ENCODE measurements around the gene LPGAT1.
"Not testable (repeated sequence)": the region's sequence is repeated elsewhere in the genome, so short reads cannot be mapped to it uniquely, and the experiment has no call there.

Gene LPGAT1, protein sequence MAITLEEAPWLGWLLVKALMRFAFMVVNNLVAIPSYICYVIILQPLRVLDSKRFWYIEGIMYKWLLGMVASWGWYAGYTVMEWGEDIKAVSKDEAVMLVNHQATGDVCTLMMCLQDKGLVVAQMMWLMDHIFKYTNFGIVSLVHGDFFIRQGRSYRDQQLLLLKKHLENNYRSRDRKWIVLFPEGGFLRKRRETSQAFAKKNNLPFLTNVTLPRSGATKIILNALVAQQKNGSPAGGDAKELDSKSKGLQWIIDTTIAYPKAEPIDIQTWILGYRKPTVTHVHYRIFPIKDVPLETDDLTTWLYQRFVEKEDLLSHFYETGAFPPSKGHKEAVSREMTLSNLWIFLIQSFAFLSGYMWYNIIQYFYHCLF

DNA sequence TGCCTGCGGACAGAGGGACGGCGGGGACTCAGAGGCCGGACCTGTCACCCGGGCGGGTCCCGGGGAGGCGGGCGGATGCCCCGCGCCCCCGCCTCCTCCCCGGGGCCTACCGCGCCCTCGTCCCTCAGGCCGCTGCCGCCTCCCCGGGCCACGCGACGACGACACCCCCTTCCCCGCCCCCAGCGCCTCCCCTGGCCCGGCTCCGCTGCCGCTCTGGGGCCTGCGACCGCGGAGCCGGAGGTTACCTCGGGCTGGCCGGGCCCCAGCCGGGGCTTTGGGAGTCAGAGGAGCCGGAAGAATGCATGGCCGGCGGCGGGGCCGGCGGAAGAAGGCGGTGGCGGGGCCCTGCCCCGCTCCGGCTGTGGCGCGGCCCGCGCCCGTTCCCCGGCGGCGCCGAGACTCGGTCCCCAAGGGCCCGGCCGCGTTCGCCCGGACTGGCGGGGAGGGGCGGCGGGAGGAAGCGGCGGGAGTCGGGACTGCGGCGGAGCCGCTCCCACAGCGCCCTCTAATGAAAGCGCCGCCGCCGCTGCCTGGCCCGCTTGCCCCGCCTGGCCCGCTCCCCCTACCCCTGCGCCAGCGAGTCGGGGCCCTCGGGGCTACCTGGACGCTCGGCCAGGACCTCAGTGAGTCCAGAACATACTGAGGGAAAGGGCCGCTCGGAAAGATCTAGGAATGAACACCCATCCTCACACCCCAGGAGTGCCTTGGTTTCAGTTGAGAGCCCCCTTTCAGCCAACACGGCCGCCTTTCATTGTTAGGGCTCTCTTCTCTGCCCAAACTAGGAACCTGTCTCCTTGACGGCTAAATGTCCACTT lies at the start of gene LPGAT1:
TSS of gene LPGAT1 (minus strand) at position 436 of the 815 bp plus-strand sequence. CDS start 1,467 bp downstream, outside the sequence.
- DNase-seq = no peak

DNA sequence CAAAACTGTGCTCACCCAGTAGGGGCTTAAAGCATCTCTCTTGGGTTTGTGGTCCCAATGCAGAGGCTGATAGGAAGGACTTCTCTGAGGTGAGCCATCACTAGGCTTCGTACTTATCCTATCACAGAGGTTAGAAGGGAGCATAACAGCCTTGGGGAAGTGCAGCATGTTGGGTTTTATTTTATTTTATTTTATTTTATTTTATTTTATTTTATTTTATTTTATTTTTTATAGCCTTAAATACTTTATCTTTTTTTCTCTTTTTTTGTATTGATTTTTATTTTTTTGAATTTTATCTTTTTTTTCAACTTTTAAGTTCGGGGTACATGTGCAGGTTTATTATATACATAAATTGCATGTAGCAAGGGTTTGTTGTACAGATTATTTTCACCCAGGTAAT lies 48.9 kb upstream of the LPGAT1 start:
- DNase-seq = no peak

DNA sequence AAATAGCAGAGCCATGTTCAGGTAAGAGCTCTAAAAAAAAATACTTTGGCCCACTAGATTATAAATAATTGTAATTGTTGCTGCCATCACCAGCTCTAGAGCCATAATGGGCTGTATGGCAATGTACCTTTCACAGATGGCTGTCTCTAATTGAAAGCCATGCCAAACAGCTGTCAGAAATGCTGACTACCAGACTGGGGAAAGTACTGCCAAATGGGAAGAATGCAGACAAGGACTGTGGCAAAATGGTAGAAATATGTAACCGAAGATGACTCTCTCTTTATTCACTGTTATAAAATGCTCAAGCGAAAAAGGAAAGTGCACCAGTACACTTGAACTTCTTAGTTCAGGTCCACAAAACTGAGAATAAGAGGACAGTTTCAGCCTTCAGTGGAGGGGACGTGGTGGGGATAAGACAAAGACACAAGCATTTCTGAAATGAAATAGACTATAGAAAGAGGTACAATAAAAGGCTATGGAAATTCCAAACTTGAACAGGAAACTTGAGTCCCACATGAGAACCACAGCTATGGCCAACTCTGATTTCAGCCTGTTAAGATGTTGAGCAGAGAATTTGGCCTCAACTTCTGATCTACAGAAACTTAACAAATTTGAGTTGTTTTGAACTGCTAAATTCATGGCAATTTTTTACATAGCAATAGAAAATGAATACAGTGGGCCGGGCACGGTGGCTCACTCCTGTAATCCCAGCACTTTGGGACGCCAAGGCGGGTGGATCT lies 46.5 kb upstream of the LPGAT1 start:
- no peak for DNase-seq

DNA sequence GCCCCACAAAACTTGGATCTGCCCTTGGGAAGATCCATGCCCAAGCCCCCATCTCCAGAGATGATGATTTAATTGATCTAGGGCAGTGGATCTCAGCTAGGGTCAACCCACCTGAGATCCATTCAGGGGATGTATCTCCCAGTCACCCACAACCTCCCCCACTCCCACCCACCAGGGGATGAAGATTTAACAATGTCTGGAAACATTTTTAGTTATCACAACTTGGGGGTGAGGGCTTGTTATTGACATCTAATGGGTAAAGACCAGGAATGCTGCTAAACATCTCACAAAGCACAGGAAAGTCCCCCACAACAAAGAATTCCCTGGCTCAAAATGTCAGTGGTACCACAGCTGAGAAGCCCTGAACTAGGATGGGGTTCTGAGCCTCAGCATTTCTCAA lies 45.0 kb upstream of the LPGAT1 start:
- no peak for DNase-seq

DNA sequence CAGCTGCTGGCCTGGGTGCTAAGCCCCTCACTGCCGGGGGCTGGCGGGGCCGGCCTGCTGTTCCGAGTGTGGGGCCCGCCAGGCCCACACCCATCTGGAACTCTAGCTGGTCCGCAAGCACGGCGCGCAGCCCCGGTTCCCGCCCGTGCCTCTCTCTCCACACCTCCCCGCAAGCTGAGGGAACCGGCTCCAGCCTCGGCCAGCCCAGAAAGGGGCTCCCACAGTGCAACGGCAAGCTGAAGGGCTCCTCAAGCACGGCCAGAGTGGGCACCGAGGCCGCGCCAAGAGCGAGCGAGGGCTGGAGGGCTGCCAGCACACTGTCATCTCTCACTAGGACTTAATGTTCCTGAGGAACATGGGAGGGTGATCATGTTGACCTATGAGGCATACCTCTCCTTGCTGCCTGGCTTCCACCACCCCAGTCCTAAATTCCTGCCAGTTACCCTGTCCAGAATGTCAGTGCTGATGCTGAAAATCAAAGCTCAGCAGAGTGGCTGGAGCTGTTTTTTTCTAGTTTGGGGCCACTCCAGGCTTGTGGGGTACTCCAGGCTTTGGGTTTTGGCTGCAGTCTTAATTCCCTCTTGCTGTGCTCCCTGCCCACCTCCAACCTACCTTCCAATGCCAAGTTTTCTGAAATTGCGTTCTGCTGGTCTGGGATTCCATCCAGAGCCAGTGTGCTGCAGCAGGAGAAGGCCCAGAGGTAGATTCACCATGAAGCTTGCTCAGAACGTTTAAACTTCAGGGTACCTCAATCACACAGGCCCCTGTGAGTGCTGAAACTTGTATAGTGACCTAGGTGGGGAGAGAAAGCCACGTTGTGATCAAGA lies 44.2 kb upstream of the LPGAT1 start:
- DNase-seq = no peak

DNA sequence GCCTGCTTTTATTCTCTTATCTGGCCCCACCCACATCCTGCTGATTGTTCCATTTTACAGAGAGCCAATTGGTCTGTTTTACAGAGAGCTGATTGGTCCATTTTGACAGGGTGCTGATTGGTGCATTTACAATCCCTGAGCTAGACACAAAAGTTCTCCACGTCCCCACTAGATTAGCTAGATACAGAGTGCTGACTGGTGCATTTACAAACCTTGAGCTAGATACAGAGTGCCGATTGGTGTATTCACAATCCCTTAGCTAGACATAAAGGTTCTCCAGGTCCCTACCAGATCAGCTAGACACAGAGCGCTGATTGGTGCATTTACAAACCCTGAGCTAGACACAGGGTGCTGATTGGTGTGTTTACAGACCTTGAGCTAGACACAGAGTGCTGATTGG lies 43.2 kb upstream of the LPGAT1 start:
- DNase-seq = not testable (repeated sequence)

DNA sequence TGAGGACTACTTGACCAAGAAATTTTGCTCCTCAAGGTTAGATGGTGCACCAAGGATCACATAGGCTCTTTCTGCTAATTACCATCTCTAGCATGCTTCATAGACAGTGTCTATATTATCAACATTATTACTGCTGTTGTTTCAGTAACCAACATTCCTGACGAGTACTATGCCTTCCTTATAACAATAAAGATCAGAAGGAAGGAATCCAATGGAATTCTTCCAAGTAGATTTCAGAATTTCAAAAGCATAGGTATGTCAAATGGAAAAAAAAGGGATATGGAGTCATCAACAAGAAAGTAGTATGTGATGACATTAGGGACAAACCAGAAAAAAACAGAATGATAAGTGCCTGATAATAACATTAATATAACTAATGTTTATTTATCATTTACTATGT lies 39.6 kb upstream of the LPGAT1 start:
- DNase-seq = no peak

DNA sequence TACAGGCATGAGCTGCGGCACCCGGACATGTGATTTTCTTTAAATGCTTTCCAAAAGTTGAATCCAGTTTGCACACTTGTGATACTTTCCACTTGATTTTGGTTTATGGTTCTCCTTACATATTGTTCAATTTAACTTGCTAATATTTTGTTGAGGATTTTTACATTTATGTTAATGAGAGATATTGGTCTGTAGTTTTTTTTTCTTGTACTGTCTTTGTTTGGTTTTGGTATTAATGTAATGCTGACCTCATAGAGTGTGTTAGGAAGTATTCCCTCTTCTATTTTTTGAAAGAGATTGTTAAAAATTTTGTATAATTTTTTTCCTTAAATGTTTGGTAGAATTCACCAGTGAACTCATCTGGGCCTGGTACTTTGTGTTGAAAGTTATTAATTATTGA lies 34.6 kb upstream of the LPGAT1 start:
- DNase-seq = no peak

DNA sequence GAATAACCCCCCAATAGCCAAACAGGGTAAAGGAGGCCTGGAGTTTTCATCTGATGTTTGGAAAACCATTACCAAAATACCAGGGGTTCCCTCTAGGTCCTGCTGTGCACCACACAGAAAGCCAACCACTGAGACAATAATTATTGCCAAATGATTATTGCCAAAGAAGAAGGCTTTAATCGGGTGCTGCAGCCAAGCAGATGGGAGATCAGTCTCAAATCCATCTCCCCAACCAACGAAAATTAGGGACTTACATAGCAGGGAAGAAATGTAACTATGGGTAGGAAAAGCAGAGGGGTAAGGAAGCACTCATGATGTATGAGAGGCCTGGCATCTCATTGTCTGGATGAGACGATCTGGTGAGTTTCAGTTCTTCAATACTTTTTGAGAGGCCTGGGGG lies 28.8 kb upstream of the LPGAT1 start:
- no peak for DNase-seq

DNA sequence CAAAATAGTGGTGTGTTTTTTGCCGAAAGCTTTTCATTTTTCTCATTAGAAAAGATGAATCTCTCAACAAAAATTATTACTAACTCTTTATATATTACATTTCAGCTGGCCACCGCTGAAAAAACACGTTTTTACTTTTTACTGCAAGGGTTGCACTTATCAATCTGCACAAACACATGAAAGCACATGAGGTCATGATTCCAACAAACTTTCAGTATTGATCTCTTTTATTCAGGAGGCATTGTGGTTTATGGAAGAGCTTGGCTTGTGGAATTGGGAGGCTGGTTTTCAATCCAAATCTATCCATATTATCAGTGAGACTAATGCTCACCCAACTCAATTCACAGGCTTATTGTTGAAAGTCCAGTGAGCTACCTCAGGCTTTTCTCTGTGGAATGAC lies 20.6 kb upstream of the LPGAT1 start:
- no peak for DNase-seq

DNA sequence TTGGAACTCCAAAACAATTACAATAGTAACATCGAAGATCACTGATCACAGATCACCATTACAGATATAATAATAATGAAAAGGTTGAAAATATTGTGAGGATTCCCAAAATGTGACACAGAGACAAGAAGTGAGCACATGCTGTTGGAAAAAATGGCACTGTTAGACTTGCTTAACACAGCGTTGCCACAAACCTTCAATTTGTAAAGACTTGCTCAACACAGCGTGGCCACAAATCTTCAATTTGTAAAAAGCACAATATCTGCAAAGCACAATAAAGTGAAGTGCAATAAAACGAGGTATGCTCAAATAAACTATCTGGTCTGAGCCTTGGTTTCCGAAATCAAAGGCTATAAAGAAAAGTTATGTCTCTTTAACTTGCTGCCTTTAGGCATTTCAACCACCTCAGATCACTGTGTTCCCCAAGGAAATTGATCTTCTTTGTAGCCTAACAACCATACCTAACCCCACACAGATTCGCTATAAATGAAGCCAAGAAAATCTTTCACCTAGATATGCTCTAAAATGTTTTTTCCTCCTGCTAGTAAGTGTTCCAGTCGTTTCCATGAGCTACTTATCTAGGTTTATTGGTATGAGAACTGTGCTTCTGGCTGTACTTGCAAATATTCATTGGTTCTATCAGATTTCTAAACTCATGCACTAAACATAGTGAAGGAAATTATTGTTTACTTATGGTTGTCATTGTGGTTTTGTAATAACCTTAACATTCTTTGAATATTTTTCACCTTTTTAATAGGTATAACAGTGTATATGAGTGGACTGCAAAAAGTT lies 13.1 kb upstream of the LPGAT1 start:
- no peak for DNase-seq

DNA sequence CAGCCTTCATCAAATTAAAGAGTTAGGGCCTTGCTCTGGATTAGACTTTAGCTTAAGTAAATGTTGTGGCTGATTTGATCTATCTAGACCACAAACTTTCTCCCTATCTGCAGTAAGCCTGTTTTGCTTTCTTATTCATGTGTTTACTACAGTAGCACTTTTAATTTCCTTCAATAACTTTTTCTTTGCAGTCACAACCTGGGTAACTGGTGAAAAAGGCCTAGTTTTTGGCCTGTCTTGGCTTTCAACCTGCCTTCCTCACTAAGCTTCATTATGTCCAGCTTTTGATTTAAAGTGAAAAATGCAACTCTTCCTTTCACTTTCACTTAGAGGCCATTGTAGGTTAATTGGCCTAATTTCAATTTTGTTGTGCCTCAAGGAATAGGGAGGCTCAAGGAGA lies 12.5 kb upstream of the LPGAT1 start:
- no peak for DNase-seq

DNA sequence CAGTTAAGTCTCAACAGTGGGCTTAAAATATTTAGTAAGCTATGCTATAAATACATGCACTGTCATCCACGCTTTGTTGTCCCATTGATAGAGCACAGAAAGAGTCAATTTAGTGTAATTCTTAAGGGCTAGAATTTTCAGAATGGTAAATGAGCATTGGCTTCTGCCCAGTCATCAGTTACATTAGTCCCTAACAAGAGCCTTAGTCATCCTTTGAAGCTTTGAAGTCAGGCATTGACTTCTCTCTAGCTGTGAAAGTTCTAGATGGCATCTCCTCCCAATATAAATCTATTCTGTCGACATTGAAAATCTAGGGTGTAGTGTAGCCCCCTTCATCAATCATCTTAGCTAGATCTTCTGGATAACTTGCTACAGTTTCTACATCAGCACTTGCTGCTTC lies 12.0 kb upstream of the LPGAT1 start:
- DNase-seq = no peak

DNA sequence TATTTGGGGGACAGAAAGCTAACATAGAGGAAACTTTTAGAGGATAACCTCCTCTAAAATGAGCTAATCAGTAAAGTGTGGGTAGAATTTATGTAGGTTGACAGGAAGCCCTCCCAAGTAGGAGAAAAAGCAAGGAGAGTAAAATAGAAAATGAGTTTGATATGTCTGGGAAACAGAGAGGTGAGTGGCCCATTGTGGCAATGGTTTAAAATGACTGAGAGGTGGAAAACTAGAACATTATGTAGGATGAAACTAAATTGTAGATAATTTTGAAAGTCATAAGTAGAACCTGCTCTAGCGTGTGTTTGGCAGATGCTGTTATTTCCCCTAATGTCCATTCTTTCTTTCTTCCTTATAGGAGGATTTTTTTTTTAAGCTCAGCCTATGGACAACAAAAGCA lies 8.5 kb upstream of the LPGAT1 start:
- no peak for DNase-seq

DNA sequence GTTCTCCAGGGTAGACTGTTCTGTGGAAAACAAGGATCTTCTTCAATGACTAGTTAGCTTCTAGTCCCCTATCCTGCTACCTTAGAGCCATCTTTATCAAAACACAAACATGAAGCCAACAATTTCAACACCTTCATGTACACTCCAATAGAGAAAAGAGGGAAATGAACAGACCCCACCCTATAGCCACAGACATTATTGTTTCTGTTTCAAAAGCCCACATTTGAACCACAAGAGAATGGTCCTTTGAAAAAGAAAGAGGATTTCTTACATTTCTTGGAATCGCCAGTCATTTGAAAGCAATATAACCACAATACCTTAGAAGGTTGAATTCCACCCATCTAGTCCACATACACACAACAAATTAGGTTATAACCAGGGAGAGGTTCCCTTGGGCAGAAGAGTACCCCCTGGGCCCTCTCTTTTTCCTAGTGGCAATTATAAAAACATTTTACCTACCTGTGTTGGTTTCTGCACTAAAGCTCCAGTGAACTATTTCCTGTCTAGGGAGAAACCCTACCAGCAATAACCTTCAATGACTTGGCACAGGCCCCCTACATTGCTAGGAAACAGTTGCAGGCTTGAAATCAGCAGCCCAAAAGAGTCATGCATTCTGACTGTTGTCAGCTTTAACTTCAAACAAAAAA lies 2.7 kb upstream of the LPGAT1 start:
- no peak for DNase-seq

DNA sequence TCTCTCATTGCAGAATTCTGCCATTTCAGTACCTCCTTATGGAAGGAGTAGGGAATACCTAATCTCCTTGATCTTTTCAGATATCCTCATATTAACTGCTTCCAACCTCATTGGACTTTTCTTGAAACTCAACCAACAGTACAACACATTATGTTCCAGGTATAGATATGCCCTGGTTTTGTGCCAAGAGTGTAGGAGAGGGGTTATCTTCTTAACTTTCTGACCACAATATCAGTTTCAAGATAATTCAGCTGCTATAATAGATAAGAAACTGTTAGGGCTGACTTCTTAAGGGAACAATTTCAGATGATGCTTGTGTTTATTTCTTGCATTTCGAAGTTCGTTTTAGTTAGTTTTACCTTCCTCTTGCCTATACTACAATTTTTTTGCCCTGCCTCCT lies 2.1 kb upstream of the LPGAT1 start:
- no peak for DNase-seq

DNA sequence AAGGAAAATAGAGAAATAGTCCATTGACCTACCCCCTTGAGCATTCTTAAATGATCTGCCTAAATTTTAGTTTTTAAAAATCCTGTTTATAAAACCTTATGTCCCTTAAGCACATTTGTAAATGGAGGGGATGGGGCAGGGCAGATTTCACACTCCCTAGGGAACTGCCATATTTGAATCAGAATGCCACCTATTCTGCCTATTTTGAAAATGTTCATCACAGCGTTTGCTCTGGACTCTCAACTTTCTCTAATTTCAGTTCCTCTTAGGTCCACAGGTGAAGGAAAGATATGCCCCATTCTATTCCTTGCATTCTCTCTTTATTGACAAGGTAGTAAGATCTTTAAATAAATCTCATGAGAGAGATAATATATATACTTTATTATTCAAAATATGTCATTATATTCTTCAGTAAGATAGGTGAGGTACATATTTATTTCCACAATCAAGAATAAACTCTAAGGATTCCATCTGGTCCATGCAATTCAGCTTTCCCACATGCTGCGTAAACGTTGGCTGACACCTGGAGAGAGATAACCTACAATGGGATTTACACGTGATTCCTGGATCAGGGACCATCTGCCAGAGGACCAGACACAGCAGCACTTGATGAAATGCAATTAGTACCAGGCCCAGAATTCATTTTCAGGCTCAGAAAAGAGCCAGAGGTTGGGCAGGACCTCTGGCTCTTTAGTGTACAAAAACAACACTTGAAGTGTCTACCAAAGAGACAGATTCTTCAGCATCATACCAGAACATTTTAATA lies 1.2 kb upstream of the LPGAT1 start:
- no peak for DNase-seq

DNA sequence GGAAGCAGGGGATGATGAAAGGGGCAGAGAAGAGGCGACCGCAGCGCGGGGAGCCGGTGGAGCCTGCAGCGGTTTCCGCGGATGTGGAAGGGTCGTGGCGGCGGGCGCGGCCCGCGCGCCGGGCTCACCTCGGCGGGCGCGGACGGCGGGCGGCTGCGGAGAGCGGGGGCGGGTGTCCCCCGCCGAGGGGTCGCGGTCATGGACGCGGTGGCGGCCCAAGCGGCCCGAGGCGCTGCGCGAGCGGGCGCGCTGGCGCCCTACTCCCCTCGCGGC lies 572 bp downstream of the LPGAT1 start:
- no peak for DNase-seq

DNA sequence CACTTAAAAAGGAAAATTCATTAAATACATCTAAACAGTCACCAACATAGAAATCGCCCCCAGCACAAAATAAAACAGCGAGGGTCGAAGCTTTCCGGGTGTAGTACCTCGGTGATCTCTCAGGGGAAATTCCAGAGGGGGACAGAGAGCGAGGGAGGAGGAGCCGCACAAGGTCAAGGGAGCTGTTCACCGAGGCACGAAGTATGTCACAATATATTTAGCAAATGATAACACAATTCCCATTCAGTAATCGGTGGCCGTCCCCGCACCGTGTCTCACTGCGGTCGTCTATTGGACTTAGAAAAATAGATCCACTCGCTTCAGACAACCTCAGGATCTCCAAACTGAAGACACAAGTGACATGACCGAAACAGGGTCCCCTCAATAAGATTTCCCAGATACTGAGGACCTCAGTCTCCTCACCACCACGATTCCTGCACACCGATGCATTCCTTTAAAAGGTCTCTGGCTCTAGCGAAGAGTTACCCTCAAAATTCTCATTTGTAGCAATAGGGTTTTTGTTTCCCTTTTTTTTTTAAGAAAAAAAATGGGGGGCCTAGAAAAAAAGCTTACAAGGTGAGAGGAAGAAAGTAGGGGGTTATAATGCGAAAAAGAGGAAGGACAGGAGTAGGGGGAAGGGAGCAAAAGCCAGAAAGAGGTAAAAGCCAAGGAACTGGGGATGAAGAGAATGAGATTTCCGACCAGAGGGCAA lies 1.1 kb downstream of the LPGAT1 start:
- no peak for DNase-seq
